Right lobe of liver (tissue), 4 donors: ENCODE results near the gene SCAMP2.
A peak's percentile ranks its signal among the peaks of the same experiment; 100 is the strongest.

Experiments used
- POLR2A ChIP-seq: fragments of 450-650 bp; IDR thresholded peaks from one replicate; pipeline ENCODE4 v1.6.1; 2017; ENCODE audit warnings: antibody characterized with exemption, mild to moderate bottlenecking
- TF ChIP-seq, protein P1 (sequence below), 4 donors: fragments of 200-600 bp in 3 of 4; fragments of 450-650 bp in 1 of 4; IDR thresholded peaks; one replicate each; pipeline versions ENCODE4 v1.5.1 to v1.8.0; 2016 to 2022; ENCODE audit warnings: antibody characterized with exemption in 4 of 4, mild to moderate bottlenecking in 2 of 4
- donor health status: DM: no; HTN: no; CAD: no.
- donor health status: DM: no; HTN: no; CAD: no.
- donor health status: DM: no; HTN: yes; CAD: no.

- TF ChIP-seq, protein P1, sequence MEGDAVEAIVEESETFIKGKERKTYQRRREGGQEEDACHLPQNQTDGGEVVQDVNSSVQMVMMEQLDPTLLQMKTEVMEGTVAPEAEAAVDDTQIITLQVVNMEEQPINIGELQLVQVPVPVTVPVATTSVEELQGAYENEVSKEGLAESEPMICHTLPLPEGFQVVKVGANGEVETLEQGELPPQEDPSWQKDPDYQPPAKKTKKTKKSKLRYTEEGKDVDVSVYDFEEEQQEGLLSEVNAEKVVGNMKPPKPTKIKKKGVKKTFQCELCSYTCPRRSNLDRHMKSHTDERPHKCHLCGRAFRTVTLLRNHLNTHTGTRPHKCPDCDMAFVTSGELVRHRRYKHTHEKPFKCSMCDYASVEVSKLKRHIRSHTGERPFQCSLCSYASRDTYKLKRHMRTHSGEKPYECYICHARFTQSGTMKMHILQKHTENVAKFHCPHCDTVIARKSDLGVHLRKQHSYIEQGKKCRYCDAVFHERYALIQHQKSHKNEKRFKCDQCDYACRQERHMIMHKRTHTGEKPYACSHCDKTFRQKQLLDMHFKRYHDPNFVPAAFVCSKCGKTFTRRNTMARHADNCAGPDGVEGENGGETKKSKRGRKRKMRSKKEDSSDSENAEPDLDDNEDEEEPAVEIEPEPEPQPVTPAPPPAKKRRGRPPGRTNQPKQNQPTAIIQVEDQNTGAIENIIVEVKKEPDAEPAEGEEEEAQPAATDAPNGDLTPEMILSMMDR (IDR thresholded peaks at IDR 0.05): peak in 3 of 4 donors; percentile 19 to 34 (median 25)
- no peak for TF ChIP-seq POLR2A
Measured at GRCh38 chr15:74817370-74817737, 55.8 kb downstream of the SCAMP2 start.
